HG03066 (cell line): ENCODE measurements around the gene RHO.
"Not testable (repeated sequence)": the region's sequence is repeated elsewhere in the genome, so short reads cannot be mapped to it uniquely, and the experiment has no call there.

Experiments
- ATAC-seq: cut with Tn5 transposase; IDR thresholded peaks from one replicate; pipeline ENCODE4 v1.9.1; 2021; ENCODE audit warnings: low read depth; ENCODE audit not compliant: unreplicated experiment

The RHO gene

DNA sequence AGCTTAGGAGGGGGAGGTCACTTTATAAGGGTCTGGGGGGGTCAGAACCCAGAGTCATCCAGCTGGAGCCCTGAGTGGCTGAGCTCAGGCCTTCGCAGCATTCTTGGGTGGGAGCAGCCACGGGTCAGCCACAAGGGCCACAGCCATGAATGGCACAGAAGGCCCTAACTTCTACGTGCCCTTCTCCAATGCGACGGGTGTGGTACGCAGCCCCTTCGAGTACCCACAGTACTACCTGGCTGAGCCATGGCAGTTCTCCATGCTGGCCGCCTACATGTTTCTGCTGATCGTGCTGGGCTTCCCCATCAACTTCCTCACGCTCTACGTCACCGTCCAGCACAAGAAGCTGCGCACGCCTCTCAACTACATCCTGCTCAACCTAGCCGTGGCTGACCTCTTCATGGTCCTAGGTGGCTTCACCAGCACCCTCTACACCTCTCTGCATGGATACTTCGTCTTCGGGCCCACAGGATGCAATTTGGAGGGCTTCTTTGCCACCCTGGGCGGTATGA, at the start of gene RHO:
TSS of gene RHO (plus strand) at position 51 of the 512 bp plus-strand sequence. CDS start at position 146, 95 bp downstream.
- ATAC-seq = no peak

DNA sequence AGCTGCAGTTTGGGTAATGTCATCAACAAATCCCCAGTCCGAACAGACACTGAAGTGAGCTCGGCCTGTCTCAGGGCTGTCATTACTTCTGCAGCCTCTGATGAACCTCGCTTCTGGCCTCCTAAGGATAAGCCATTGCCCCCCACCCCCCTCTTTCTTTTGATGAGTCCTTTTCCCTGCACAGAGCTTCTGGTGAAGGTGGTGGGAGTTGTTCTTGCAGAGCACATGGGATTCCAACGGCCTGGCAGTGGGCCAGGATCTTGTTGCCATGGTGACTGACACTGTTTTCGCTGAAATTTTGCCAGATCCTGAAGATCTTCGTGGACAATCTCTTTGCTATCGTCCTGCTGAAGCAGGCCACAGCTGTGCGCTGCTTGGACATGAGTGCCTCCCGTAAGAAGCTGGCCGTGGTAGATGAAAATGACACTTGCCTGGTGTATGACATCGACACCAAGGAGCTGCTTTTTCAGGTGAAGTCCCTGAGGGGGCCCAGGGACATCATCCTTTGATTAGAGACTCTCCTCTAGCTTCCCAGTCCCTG, 47.1 kb upstream of the RHO start:
- ATAC-seq = not testable (repeated sequence)

- no peak for ATAC-seq
Observed at GRCh38 chr3:129481766-129482332, 46.6 kb upstream of the RHO start.

GRCh38 chr3:129482721-129483120, 45.7 kb upstream of the RHO start:
- no peak for ATAC-seq

- ATAC-seq = no peak
Observed at GRCh38 chr3:129483870-129484269, 44.6 kb upstream of the RHO start.

- ATAC-seq = not testable (repeated sequence)
Observed at GRCh38 chr3:129485146-129485545, 43.3 kb upstream of the RHO start.

DNA sequence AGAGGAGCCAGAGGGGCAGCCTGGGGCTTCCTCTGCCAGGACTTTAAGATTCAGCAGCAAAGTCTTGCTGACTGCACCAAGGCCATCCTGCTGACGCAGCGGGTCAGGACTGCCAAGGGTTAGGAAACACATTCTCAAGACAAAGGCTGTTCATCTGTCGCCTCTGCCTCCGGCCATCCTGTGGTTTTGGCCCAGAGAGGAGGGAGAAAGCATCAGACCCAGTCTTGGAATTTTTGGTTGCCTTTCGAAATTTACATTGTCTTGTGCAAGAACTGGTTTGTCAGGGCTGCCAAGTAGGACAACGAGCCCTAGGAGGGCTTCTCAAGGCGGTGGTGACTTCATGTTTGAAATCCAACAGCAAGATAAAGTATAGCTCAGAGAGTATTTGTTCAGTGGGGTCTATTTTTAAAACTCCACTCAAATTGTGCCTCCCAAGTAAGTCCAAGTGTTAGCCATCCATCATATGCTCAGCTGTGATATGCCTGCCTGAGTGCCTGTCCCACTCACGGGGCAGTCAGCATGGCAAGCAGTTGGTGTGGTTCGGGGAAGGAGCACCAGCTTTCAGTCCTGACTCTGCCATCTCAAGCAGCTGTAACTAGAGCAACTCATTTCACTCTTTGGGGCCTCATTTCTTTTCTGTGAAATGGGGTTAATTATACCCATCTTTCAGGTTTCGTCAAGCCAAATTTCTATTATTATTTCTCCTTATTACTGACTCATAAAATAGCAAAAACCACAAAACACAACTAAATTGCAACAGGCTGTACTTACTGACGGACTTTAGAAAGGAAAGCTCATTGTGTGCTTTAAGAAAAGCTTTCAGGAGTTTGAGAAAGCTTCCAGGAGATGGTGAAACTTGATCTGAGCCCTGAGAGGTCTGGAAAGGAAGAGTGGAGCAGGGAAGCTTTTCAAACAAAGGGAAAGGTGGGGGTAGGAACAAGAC, 42.4 kb upstream of the RHO start:
- ATAC-seq = no peak

DNA sequence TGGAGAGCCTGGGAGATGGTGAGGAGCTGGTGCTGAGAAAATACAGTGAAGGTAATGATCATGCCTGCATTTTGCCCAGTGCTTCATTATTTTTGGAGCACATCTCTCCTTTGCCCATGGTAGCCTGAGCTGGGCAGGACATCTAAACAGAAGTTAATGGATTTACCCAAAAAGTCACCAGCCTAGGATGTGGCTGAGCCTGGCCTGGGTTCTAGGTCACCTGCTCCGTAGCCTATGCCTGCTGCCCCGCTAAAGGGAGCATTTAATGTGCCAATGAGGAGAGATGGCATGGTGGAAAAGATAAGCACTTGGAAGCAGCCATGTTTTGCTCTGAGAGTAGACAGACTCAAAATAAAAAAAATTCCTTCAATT, 41.8 kb upstream of the RHO start:
- no peak for ATAC-seq

DNA sequence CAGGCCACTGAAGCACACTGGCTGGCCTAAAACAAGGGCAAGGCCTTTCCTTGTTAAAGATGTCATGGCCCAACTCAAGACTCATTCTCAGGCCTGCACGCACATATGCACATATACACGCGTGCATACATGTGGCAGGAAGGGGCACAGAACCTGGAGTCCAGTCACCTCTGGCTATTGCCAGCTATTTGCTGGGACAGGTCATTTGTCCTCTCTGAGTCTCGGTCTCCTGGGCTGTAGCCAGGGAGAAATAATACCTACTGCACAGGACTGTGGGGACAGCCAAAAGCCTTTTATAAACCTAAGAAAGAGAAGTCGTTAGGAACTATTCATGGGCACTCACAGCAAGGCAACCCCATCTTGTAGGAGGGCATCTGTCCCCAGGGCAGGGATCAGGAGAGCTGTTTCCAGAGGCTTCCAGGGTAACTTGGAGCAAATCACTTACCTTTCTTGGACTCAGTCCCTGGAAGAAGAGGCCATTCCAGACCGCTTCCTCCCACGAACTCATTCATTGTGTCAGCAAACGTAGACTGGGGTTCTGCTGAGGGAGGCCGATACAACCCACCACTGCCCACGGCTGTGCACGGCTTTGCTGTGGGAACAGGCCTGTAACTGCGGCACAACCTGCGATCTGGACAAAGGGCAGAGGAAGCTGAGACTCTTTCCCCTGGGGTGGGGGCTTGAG, 41.1 kb upstream of the RHO start:
- ATAC-seq = no peak

- not testable (repeated sequence) for ATAC-seq
Observed at GRCh38 chr3:129487868-129488335, 40.5 kb upstream of the RHO start.

DNA sequence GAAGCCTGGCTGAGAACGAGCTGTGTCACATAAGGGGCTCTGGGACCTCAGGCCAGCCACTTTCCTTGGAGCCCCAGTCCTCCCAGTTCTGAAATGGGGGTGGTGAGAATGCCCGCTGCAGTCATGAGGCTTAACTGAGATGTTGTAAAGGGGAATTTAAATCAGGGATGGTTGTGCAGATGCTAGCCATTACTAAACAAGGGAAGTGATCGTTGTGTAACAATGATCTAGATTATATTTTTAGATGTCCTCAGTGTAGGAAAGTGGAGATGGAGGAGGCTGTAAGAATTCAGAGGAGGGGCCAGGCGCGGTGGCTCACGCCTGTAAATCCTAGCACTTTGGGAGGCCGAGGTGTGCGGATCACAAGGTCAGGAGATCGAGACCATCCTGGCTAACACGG, 39.2 kb upstream of the RHO start:
- ATAC-seq = not testable (repeated sequence)

GRCh38 chr3:129490273-129490675, 38.2 kb upstream of the RHO start:
- no peak for ATAC-seq

DNA sequence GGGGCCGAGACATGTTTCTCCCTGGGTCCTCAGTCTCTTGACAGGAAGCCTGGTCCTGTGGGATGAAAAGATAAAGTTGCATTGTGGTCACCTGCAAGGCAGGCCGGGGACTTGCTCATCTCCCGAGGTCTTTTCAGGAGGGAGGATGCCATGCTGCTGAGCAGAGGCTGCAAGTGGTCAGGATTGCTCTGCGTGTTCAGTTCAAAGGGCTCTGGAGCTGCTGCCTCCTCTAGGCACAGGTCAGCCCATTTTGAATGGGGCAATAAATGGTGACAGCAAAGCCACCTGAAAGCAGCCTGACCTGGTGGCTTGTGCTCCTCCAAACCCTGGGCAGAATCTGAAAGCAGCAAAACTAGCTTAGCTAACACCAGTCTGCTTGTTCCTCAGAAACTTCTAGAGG, 37.4 kb upstream of the RHO start:
- not testable (repeated sequence) for ATAC-seq

DNA sequence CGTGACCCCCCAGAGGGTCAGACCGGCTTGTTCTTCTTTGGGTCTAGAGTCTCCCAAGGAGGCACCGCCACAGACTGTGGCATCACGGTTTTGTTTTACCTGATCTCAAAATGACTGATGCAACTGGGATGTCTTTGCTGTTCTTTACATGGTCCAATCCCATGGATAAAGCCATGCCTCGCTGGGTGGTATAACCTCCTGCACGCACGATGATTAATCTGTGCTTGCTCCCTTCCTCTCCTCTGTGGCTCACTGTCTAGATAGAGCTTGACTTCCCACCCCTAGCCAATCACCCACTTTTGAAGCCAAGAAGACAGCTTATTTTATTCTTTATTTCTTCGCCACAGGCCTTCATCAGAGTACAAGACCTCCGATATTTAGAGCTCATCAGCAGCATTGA, 36.6 kb upstream of the RHO start:
- ATAC-seq = no peak

DNA sequence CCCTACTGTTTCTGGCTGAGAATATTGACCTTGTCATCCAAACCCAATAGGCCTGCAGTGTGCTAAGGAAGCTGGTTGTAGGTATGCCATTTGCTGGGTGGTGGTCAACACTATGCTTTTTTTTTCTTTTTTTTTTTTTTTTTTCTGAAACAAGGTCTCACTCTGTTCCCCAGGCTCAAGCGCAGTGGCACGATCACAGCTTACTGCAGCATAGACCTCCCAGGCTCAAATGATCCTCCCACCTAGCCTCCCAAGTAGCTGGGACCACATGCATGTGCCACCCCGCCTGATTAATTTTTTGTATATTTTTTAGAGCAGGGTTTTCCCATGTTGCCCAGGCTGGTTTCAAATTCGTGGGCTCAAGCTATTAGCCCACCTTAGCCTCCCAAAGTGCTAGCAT, 35.7 kb upstream of the RHO start:
- ATAC-seq = no peak

- ATAC-seq = no peak
Observed at GRCh38 chr3:129493206-129493605, 35.2 kb upstream of the RHO start.

DNA sequence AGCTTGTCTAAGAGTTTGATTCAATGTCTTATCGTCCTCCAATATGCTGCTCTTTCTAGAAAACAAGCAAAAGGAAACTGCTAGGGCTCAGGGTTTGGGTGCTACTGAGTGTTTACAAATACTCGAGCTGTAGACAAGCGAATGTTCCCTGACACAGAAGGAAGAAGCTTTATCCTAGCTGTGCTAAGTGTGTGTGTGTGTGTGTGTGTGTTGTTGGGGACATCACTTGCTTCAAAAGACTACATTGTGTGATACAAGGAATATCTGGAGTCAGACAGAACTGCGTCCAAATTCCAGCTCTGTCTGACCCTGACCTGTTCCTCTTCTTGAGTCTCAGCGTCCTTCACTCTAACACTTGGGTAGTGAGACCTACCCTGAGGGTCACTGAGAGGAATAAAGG, 33.9 kb upstream of the RHO start:
- not testable (repeated sequence) for ATAC-seq

- not testable (repeated sequence) for ATAC-seq
Observed at GRCh38 chr3:129495006-129495639, 33.3 kb upstream of the RHO start.

DNA sequence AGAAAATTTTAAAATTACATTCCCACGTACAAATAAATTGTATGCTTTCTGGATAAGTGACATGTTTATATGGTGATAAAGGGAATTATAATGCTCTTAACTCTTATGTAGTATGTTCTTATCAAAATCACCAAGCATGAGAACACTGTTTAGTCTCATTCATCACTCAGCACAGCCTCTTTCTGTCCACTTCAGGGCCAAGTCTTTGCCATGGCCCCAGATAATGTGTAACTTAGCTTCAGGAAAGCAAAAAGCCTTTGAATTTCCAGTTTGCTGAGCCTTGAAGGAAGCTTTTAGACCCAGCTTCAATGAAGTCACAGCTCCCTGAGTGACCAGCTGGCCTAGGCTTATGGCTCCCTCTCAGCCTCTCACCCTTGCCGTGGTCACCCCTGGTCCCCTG, 30.6 kb upstream of the RHO start:
- ATAC-seq = not testable (repeated sequence)
